H1 (cell line): ENCODE data around the gene ZNF506. TPM values are rescaled to one million over a fixed set of nuclear protein-coding genes. Genes with fewer than 3 reads are reported as not detected.
A peak's percentile ranks its signal among the peaks of the same experiment; 100 is the strongest.

ENCODE experiments used
- ATF3 ChIP-seq: IDR thresholded peaks from 2 replicates; pipeline ENCODE4 v1.6.1; 2011; ENCODE audit warnings: low read depth, mild to moderate bottlenecking, low read length; ENCODE audit not compliant: insufficient read depth
- CBX5 ChIP-seq: fragments of 300-800, 300-1000 bp; sonication (generic); IDR thresholded peaks from 2 replicates; pipeline ENCODE4 v1.7.1; 2016; ENCODE audit warnings: antibody characterized with exemption, low read length, low read depth
- CBX8 ChIP-seq: fragments of 300-800, 300-1000 bp; sonication (generic); IDR thresholded peaks from 2 replicates; pipeline ENCODE4 v1.7.1; 2016; ENCODE audit warnings: low read depth, low read length, borderline replicate concordance
- EGR1 ChIP-seq: IDR thresholded peaks from 2 replicates; pipeline ENCODE4 v1.6.1; 2011; ENCODE audit warnings: low read depth, low read length, borderline replicate concordance
- EZH2 ChIP-seq: fragments of 200-600 bp; sonication (generic); IDR thresholded peaks from 2 replicates; pipeline ENCODE4 v1.7.1; 2012; ENCODE audit warnings: low read depth, mild to moderate bottlenecking, moderate library complexity, low read length, inconsistent platforms; ENCODE audit not compliant: severe bottlenecking
- FOSL1 ChIP-seq: IDR thresholded peaks from 2 replicates; pipeline ENCODE4 v1.6.1; 2011; ENCODE audit warnings: mild to moderate bottlenecking, low read depth, low read length, moderate library complexity; ENCODE audit not compliant: insufficient read depth
- JUND ChIP-seq: IDR thresholded peaks from 2 replicates; pipeline ENCODE4 v1.6.1; 2011; ENCODE audit warnings: mild to moderate bottlenecking, improper control_type of control experiment, low read length
- KDM1A ChIP-seq: fragments of 200-600, 300-600 bp; sonication (generic); IDR thresholded peaks from 2 replicates; pipeline ENCODE4 v1.7.1; 2016; ENCODE audit warnings: mild to moderate bottlenecking, low read length, borderline replicate concordance
- MAFK ChIP-seq: IDR thresholded peaks from 2 replicates; pipeline ENCODE4 v1.6.1; 2012; ENCODE audit warnings: low read depth, mild to moderate bottlenecking, improper control_type of control experiment, low read length
- POU5F1 ChIP-seq: IDR thresholded peaks from 2 replicates; pipeline ENCODE4 v1.6.1; 2011; ENCODE audit warnings: low read depth, mild to moderate bottlenecking, low read length, moderate library complexity
- RAD21 ChIP-seq, 2 experiments: IDR thresholded peaks in 1 of 2; conservative IDR thresholded peaks in 1 of 2; 2 replicates each; pipeline ENCODE4 v1.6.1; 2011; ENCODE audit warnings: low read depth in 2 of 2, low read length in 2 of 2, improper control_type of control experiment in 1 of 2, inconsistent platforms in 1 of 2, mild to moderate bottlenecking in 1 of 2, moderate library complexity in 1 of 2
- SIRT6 ChIP-seq: IDR thresholded peaks from one replicate; pipeline ENCODE4 v1.7.1; 2012; ENCODE audit warnings: low read length, inconsistent platforms
- SP2 ChIP-seq: IDR thresholded peaks from 2 replicates; pipeline ENCODE4 v1.6.1; 2012; ENCODE audit warnings: mild to moderate bottlenecking, low read length, inconsistent platforms
- SP4 ChIP-seq: IDR thresholded peaks from 2 replicates; pipeline ENCODE4 v1.6.1; 2012; ENCODE audit warnings: low read length, inconsistent platforms
- SRF ChIP-seq: IDR thresholded peaks from 2 replicates; pipeline ENCODE4 v1.6.1; 2011; ENCODE audit warnings: mild to moderate bottlenecking, low read depth, low read length, moderate library complexity
- TAF1 ChIP-seq: IDR thresholded peaks from 2 replicates; pipeline ENCODE4 v1.6.1; 2011; ENCODE audit warnings: mild to moderate bottlenecking, low read depth, low read length
- TBP ChIP-seq: IDR thresholded peaks from 2 replicates; pipeline ENCODE4 v1.6.1; 2011; ENCODE audit warnings: low read depth, low read length, improper control_type of control experiment
- YY1 ChIP-seq: IDR thresholded peaks from 2 replicates; pipeline ENCODE4 v1.6.1; 2011; ENCODE audit warnings: low read depth, mild to moderate bottlenecking, low read length
- ZNF274 ChIP-seq: IDR thresholded peaks from 2 replicates; pipeline ENCODE4 v1.7.0; 2012; ENCODE audit warnings: low read length, borderline replicate concordance; ENCODE audit errors: extremely low read depth
- polyA plus RNA-seq, 7 experiments: library from polyadenylated mRNA; depleted of rRNA in 3 of 7; stranded (reverse) in 5 of 7; unstranded in 2 of 7; fragments of >200 nt in 5 of 7; fragments of 200-250 nt in 2 of 7; gene quantifications; 1 replicate in 5 of 7; 2 replicates in 1 of 7; 4 replicates in 1 of 7; pipeline versions ENCODE4 v1.2.1 to v1.2.3, GENCODE V29; 2011 to 2013; ENCODE audit warnings: missing spikeins in 2 of 7, mixed read lengths in 2 of 7
- total RNA-seq: library from RNA; stranded (reverse); fragmentation: NEBNext Ultra II Directional; extraction: Animal tissue kit (Norgen Biotek cat#: 25700); gene quantifications from 2 replicates; pipeline ENCODE4 v1.2.1, GENCODE V29; 2021
- TF ChIP-seq, protein P1 (sequence below): IDR thresholded peaks from 2 replicates; pipeline ENCODE4 v1.6.1; 2012; ENCODE audit warnings: low read length, inconsistent platforms
- TF ChIP-seq, protein P2 (sequence below), 3 experiments: IDR thresholded peaks; 1 replicate in 2 of 3; 2 replicates in 1 of 3; pipeline versions ENCODE4 v1.5.1 to v1.6.1; 2011; ENCODE audit warnings: low read length in 3 of 3, mild to moderate bottlenecking in 3 of 3, inconsistent platforms in 2 of 3, low read depth in 1 of 3, moderate library complexity in 1 of 3; ENCODE audit not compliant: insufficient read depth in 1 of 3; ENCODE audit errors: control extremely low read depth in 1 of 3

Gene ZNF506
- total and polyA plus RNA-seq, 2 of the 8 experiments (the other 6 are each of a cell fraction or from before 2014, with no cell fraction given), result 4.5 to 8.3 TPM

GRCh38 chr19:19866611-19867248 lies 45.2 kb upstream of the ZNF506 start (continued):
- TF ChIP-seq ATF3 (no peak), TAF1 (peak; percentile 86), JUND (no peak), SRF (peak; percentile 68; the same call in 1 of the 2 replicates), SP4 (no peak), YY1 (no peak), SP2 (no peak), ZNF274 (no peak), TBP (peak; percentile 92), MAFK (no peak), POU5F1 (no peak), CBX8 (no peak), KDM1A (no peak), EZH2 (no peak), FOSL1 (no peak), SIRT6 (no peak), RAD21 (IDR thresholded peaks at IDR 0.05 in 1 of 2, conservative IDR thresholded peaks at IDR 0.05 in 1 of 2; ENCODE audit: low read depth in 2 of 2, low read length in 2 of 2) (no peak), CBX5 (no peak), EGR1 (no peak)
- TF ChIP-seq, protein P1, sequence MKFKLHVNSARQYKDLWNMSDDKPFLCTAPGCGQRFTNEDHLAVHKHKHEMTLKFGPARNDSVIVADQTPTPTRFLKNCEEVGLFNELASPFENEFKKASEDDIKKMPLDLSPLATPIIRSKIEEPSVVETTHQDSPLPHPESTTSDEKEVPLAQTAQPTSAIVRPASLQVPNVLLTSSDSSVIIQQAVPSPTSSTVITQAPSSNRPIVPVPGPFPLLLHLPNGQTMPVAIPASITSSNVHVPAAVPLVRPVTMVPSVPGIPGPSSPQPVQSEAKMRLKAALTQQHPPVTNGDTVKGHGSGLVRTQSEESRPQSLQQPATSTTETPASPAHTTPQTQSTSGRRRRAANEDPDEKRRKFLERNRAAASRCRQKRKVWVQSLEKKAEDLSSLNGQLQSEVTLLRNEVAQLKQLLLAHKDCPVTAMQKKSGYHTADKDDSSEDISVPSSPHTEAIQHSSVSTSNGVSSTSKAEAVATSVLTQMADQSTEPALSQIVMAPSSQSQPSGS, result no peak
- TF ChIP-seq, protein P2, sequence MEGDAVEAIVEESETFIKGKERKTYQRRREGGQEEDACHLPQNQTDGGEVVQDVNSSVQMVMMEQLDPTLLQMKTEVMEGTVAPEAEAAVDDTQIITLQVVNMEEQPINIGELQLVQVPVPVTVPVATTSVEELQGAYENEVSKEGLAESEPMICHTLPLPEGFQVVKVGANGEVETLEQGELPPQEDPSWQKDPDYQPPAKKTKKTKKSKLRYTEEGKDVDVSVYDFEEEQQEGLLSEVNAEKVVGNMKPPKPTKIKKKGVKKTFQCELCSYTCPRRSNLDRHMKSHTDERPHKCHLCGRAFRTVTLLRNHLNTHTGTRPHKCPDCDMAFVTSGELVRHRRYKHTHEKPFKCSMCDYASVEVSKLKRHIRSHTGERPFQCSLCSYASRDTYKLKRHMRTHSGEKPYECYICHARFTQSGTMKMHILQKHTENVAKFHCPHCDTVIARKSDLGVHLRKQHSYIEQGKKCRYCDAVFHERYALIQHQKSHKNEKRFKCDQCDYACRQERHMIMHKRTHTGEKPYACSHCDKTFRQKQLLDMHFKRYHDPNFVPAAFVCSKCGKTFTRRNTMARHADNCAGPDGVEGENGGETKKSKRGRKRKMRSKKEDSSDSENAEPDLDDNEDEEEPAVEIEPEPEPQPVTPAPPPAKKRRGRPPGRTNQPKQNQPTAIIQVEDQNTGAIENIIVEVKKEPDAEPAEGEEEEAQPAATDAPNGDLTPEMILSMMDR (IDR thresholded peaks at IDR 0.05; ENCODE audit: control extremely low read depth in 1 of 3, insufficient read depth in 1 of 3, low read depth in 1 of 3, low read length in 3 of 3), result no peak
